ENCODE data around the gene EFNA1.

DNA sequence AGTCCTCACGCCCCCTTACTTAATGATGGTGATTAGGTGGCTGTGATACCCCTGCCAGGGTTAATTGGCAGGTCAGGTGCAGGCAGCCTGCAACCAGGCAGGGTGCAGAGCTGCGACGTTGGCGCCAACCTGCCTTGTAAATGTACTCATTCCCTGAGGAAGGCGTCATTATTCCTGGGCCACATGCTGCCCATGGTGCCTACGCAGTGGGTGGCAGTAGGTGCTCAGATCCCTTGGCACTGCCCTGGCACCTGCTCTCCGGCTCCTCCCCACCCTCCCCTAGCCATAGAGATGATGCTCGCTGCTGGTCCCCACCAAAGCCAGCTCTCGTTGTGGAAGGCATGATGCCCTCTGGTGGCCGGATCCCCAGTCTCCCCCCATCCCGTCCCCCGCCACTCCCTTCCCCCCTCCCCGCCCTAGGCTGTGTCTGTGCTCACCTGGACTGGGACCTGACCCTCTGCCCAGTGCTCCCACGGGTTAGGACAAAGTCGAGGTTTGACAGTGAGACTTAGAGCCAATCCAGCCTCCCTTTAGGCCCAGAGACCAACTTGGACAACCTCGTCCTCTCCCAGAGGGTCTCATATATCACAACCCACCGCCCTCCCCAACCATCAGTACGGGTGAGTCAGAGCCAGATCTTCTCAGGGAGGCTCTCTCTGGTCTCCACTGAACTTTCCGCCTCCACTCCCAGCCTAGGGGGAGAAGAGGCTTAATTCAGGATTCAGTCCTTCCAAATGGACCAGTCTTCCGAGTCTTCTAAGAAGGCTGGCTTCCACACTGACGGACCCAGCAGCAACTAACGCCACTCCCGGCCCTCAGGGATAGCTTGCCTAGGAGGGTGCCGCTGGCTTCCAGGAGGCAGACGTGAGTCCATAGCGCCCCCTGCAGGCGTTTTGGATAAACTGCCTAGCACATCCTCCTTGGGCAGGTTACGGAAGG lies 39.8 kb downstream of the EFNA1 start:
- TF ChIP-seq EZH2 (IDR thresholded peaks at IDR 0.05; ENCODE audit: low read depth): no peak
- TF ChIP-seq, protein P1, sequence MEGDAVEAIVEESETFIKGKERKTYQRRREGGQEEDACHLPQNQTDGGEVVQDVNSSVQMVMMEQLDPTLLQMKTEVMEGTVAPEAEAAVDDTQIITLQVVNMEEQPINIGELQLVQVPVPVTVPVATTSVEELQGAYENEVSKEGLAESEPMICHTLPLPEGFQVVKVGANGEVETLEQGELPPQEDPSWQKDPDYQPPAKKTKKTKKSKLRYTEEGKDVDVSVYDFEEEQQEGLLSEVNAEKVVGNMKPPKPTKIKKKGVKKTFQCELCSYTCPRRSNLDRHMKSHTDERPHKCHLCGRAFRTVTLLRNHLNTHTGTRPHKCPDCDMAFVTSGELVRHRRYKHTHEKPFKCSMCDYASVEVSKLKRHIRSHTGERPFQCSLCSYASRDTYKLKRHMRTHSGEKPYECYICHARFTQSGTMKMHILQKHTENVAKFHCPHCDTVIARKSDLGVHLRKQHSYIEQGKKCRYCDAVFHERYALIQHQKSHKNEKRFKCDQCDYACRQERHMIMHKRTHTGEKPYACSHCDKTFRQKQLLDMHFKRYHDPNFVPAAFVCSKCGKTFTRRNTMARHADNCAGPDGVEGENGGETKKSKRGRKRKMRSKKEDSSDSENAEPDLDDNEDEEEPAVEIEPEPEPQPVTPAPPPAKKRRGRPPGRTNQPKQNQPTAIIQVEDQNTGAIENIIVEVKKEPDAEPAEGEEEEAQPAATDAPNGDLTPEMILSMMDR (conservative IDR thresholded peaks at IDR 0.05): peak; percentile 98

Data from PC-9 (cell line).